Neural cell (in vitro differentiated cells): ENCODE results near the gene GOLGA6C. TPM values are rescaled to one million over a fixed set of nuclear protein-coding genes. Genes with fewer than 3 reads are reported as not detected.
"Not testable (repeated sequence)": the region's sequence is repeated elsewhere in the genome, so short reads cannot be mapped to it uniquely, and the experiment has no call there.

Source experiments
- H2AFZ ChIP-seq: fragments of 200-600, 300-800 bp; sonication (generic), shearing (Covaris generic); 2 replicates; pipeline ENCODE4 v1.6.0; 2014; ENCODE audit warnings: low read depth, mild to moderate bottlenecking, antibody characterized with exemption, low read length, moderate library complexity
- H3F3A ChIP-seq: fragments of 200-600 bp; shearing (Covaris generic); 2 replicates; pipeline ENCODE4 v1.6.1; 2016; ENCODE audit warnings: mild to moderate bottlenecking, moderate library complexity, mixed read lengths, antibody characterized with exemption, low read length; ENCODE audit not compliant: insufficient read depth, poor library complexity, severe bottlenecking
- H3K27ac ChIP-seq: fragments of 200-600, 300-800 bp; sonication (generic), shearing (Covaris generic); 2 replicates; pipeline ENCODE4 v1.5.1; 2014; ENCODE audit warnings: mild to moderate bottlenecking, low read length, moderate library complexity
- H3K27me3 ChIP-seq: fragments of 300-800, 200-600 bp; sonication (generic), shearing (Covaris generic); 2 replicates; pipeline ENCODE4 v1.6.0; 2014; ENCODE audit warnings: mild to moderate bottlenecking, low read depth, low read length, moderate library complexity; ENCODE audit not compliant: insufficient read depth
- H3K36me3 ChIP-seq: fragments of 300-800, 200-600 bp; sonication (generic), shearing (Covaris generic); 2 replicates; pipeline ENCODE4 v1.5.1; 2014; ENCODE audit warnings: mild to moderate bottlenecking, antibody characterized with exemption, low read length, moderate library complexity; ENCODE audit not compliant: insufficient read depth
- H3K4me2 ChIP-seq: fragments of 300-800, 200-600 bp; sonication (generic), shearing (Covaris generic); 2 replicates; pipeline ENCODE4 v1.6.0; 2014; ENCODE audit warnings: mild to moderate bottlenecking, low read length
- H3K4me3 ChIP-seq: fragments of 300-800, 200-600 bp; sonication (generic), shearing (Covaris generic); 2 replicates; pipeline ENCODE4 v1.5.1; 2014; ENCODE audit warnings: mild to moderate bottlenecking, low read length, moderate library complexity
- H3K79me2 ChIP-seq: fragments of 200-600 bp; shearing (Covaris generic); replicated peaks from 2 replicates; pipeline ENCODE4 v1.6.0; 2014; ENCODE audit warnings: mild to moderate bottlenecking, low read length, moderate library complexity; ENCODE audit not compliant: insufficient read depth
- H3K9ac ChIP-seq: fragments of 300-800, 200-600 bp; sonication (generic), shearing (Covaris generic); 2 replicates; pipeline ENCODE4 v1.6.1; 2016; ENCODE audit warnings: mild to moderate bottlenecking, low read length, mixed read lengths
- H3K9me2 ChIP-seq: fragments of 200-600 bp; shearing (Covaris generic); 2 replicates; pipeline ENCODE4 v1.6.1; 2016; ENCODE audit warnings: mild to moderate bottlenecking, low read length, mixed read lengths; ENCODE audit not compliant: insufficient read depth
- H3K9me3 ChIP-seq: fragments of 200-600, 300-800 bp; sonication (generic), shearing (Covaris generic); 2 replicates; pipeline ENCODE4 v1.6.1; 2016; ENCODE audit warnings: mild to moderate bottlenecking, mixed run types, low read length, moderate library complexity, mixed read lengths
- H4K20me1 ChIP-seq: fragments of 200-600 bp; shearing (Covaris generic); 2 replicates; pipeline ENCODE4 v1.6.1; 2016; ENCODE audit warnings: mild to moderate bottlenecking, mixed run types; ENCODE audit not compliant: insufficient read depth
- RAD21 ChIP-seq: fragments of 450-650 bp; conservative IDR thresholded peaks from 2 replicates; pipeline ENCODE4 v1.6.1; 2014; ENCODE audit warnings: antibody characterized with exemption, mild to moderate bottlenecking, moderate library complexity
- SMC3 ChIP-seq: fragments of 450-650 bp; conservative IDR thresholded peaks from 2 replicates; pipeline ENCODE4 v1.6.1; 2014; ENCODE audit warnings: antibody characterized with exemption, mild to moderate bottlenecking, moderate library complexity; ENCODE audit not compliant: poor library complexity
- polyA plus RNA-seq: library from polyadenylated mRNA; depleted of rRNA; stranded (reverse); fragments of >200 nt; gene quantifications from 2 replicates; pipeline ENCODE4 v1.2.3, GENCODE V29; 2014
- TF ChIP-seq, protein P1 (sequence below): fragments of 450-650 bp; IDR thresholded peaks from 2 replicates; pipeline ENCODE4 v1.5.1; 2014; ENCODE audit warnings: antibody characterized with exemption, mild to moderate bottlenecking, moderate library complexity; ENCODE audit not compliant: poor library complexity, severe bottlenecking

Gene GOLGA6C
- polyA plus RNA-seq, 1 donor from 2014 or later = not detected

DNA sequence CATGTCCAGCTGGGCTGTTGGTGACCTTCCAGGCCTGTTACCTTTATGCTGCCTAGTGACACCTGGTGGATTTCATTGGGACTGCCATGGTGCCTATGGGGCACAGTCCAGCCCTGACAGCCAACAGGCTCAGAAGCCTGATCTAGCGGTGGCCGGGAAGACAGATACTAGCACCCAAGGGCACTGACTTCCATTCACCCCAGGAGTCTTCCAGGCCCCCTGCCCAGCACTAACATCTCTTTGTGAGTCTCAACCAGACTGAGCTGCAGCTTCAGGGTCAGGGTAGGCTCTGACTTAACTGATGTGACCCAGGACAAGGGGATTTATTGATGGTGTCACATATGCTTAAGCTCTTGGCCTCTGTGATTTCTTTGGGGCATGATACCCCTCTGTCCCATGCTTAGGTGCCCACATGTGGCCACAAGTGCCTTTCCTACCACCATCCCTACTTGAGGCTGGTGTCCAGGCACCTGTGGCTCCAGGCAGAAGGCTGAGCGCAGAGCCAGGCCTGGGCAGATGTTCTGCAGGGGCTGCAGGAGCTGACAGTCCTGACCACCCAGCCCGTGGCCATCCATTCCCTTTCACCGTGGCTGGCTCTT lies 16.5 kb downstream of the GOLGA6C start:
- not testable (repeated sequence) for H2AFZ ChIP-seq, H3K36me3 ChIP-seq, H3K9me3 ChIP-seq, H3F3A ChIP-seq, H3K27ac ChIP-seq, H3K79me2 ChIP-seq, H3K4me2 ChIP-seq, H3K27me3 ChIP-seq, H3K9me2 ChIP-seq, H4K20me1 ChIP-seq, H3K9ac ChIP-seq, H3K4me3 ChIP-seq
- TF ChIP-seq RAD21 (peak; percentile 60), SMC3 (peak; percentile 76)
- TF ChIP-seq, protein P1, sequence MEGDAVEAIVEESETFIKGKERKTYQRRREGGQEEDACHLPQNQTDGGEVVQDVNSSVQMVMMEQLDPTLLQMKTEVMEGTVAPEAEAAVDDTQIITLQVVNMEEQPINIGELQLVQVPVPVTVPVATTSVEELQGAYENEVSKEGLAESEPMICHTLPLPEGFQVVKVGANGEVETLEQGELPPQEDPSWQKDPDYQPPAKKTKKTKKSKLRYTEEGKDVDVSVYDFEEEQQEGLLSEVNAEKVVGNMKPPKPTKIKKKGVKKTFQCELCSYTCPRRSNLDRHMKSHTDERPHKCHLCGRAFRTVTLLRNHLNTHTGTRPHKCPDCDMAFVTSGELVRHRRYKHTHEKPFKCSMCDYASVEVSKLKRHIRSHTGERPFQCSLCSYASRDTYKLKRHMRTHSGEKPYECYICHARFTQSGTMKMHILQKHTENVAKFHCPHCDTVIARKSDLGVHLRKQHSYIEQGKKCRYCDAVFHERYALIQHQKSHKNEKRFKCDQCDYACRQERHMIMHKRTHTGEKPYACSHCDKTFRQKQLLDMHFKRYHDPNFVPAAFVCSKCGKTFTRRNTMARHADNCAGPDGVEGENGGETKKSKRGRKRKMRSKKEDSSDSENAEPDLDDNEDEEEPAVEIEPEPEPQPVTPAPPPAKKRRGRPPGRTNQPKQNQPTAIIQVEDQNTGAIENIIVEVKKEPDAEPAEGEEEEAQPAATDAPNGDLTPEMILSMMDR = peak; percentile 78

DNA sequence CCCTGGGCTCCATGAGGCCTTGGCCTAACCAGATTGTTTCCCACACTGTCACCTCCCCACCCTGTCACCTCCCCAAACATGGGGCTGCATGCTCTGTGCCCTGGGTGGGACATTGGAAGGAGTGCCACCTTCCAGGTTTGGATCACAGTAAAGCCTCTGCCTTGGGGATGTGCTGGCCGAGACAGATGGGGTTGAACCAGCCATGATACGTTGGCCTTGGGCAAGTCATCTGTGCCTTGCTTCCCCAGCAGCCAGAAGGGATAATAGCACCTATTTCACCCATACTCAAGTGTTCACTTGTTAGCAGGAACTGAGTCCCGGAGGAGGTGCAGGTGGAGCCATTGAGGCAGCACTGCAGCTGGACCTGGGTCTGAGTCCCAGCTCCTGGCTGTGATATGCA lies 17.5 kb downstream of the GOLGA6C start:
- H4K20me1 ChIP-seq, H3K36me3 ChIP-seq, H3K27ac ChIP-seq, H3K9me2 ChIP-seq, H3K79me2 ChIP-seq, H3K9ac ChIP-seq, H2AFZ ChIP-seq, H3F3A ChIP-seq, H3K9me3 ChIP-seq, H3K4me2 ChIP-seq, H3K4me3 ChIP-seq, H3K27me3 ChIP-seq: not testable (repeated sequence)

DNA sequence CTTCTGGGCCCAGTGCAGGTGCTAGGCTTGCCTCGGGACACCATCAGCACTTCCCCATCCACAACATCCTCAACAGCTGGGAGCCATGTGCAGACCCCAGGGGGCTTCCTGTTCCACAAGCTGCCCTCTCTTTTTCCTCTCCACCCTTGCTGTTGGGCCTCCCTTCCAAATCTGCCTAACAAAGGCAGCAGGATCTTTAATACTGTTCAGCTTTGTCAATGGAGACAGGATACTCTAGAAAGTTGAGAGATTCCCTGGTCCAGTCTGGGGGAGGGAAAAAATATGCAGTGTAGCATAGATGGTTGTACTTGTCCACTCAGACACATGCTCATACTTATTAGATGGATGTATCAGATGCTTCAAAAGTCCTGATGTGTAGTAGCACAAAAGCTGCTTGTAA lies 20.4 kb downstream of the GOLGA6C start:
- H3K27ac ChIP-seq, H3K9me2 ChIP-seq, H3K79me2 ChIP-seq, H2AFZ ChIP-seq, H3K27me3 ChIP-seq, H3K9ac ChIP-seq, H4K20me1 ChIP-seq, H3F3A ChIP-seq, H3K36me3 ChIP-seq, H3K4me3 ChIP-seq, H3K4me2 ChIP-seq, H3K9me3 ChIP-seq: not testable (repeated sequence)

DNA sequence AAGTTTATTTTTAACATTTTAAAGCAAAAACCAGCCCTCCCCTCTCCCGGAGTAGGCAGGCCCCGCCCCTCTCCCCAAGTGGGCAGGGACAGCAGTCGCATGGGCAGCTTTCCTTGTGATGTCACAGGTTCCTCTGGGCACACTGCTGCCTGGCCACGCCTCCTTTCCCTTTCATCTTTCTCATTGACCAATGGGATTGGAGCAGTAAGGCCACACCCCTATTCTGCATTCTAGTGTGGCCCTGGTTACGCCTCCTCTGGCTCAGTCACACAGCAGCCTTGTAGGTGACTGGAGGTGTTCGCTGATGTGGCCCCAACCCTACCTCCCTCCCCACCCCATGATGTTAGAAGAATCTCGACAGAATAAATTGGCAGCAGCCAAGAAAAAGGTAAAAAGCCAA lies 24.4 kb downstream of the GOLGA6C start, which contains the start of gene GOLGA6D:
TSS of gene GOLGA6D (plus strand) at position 264 of the 400 bp plus-strand sequence. CDS start at position 305, 41 bp downstream.
- H3F3A ChIP-seq, H3K4me2 ChIP-seq, H3K9me3 ChIP-seq, H3K27ac ChIP-seq, H2AFZ ChIP-seq, H3K9ac ChIP-seq, H3K4me3 ChIP-seq, H4K20me1 ChIP-seq, H3K36me3 ChIP-seq, H3K79me2 ChIP-seq, H3K27me3 ChIP-seq, H3K9me2 ChIP-seq: not testable (repeated sequence)

GRCh38 chr15:75284152-75284551 lies 26.0 kb downstream of the GOLGA6C start:
- H3K79me2 ChIP-seq, H2AFZ ChIP-seq, H3F3A ChIP-seq, H3K27me3 ChIP-seq, H3K9ac ChIP-seq, H3K4me3 ChIP-seq, H3K4me2 ChIP-seq, H3K9me2 ChIP-seq, H3K27ac ChIP-seq, H3K9me3 ChIP-seq, H4K20me1 ChIP-seq, H3K36me3 ChIP-seq: not testable (repeated sequence)

DNA sequence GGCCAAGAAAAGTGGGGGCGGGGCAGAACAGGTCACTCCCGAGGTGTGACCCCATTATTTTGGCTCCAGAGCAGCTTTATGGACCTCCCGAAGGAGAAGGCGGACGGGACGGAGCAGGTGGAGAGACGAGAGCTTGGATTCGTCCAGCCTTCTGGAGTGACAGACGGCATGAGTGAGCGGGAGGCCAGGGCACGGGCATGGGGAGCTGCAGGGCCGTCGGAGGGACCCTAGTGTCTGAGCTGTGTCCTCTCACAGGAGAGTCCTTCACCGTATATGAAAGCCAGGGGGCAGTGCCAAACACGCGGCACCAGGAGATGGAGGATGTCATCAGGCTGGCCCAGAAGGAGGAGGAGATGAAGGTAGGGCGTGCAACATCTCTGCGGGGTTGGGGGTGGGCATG lies 35.5 kb downstream of the GOLGA6C start:
- not testable (repeated sequence) for H4K20me1 ChIP-seq, H3K79me2 ChIP-seq, H2AFZ ChIP-seq, H3K9me2 ChIP-seq, H3K36me3 ChIP-seq, H3K9ac ChIP-seq, H3K4me3 ChIP-seq, H3K27me3 ChIP-seq, H3K27ac ChIP-seq, H3K9me3 ChIP-seq, H3F3A ChIP-seq, H3K4me2 ChIP-seq

DNA sequence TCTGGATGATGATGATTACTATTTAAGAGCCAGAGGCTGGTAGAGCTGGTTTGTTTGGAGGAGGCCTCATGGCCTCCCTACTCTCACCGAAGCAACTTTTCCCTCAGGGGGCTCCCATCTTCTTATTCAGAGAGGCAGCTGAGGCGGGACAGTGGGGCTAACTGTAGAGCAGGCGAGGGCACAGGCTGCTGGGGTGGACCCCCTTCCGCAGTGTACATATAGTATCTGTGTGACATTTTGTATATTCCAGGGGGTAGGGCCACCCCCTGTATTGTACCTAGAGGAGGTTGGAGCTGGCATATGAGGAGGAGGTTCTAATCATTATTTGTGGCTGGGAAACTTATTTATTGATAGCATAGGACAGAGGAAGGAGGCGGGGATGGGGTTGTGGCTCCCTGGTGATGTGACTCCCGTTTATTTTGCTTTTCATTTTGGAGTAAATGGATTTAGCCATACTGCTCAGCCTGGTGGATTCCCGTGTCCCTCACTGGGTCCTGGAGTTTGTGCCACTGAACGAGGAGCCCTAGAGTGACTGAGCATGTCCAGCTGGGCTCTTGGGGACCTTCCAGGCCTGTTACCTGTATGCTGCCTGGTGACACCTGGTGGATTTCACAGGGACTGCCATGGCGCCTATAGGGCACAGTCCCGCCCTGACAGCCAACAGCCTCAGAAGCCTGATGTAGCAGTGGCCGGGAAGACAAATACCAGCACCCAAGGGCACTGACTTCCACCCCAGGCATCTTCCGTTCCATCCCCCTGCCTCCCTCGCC lies 40.6 kb downstream of the GOLGA6C start:
- H3K4me3 ChIP-seq, H3K4me2 ChIP-seq, H2AFZ ChIP-seq, H3K27ac ChIP-seq, H3K9me2 ChIP-seq, H3K27me3 ChIP-seq, H3K9ac ChIP-seq, H4K20me1 ChIP-seq, H3K9me3 ChIP-seq, H3K36me3 ChIP-seq, H3F3A ChIP-seq, H3K79me2 ChIP-seq: not testable (repeated sequence)
